OCI-LY7 (cell line): ENCODE data around the gene SH2D6. TPM values are rescaled to one million over a fixed set of nuclear protein-coding genes. Genes with fewer than 3 reads are reported as not detected.
"Not testable (repeated sequence)": the region's sequence is repeated elsewhere in the genome, so short reads cannot be mapped to it uniquely, and the experiment has no call there.

Experiments used
- BruUV-seq: library from RNA; stranded (reverse); fragments of 400-500 nt; replicated peaks from 2 replicates; lab custom pipeline; 2021; lab: Mats Ljungman, UMichigan
- CTCF ChIA-PET: fragments of 300-600 bp; sonication (Branson Sonifier 250); formaldehyde crosslinking; loops from one replicate; lab custom pipeline; 2022; ENCODE audit warnings: antibody characterized with exemption; ENCODE audit not compliant: unreplicated experiment; lab: Charles Lee
- POLR2A ChIA-PET: fragments of 300-600 bp; sonication (Branson Sonifier 250); formaldehyde crosslinking; loops from one replicate; lab custom pipeline; 2022; ENCODE audit warnings: antibody characterized with exemption; lab: Charles Lee
- DNase-seq: peaks from one replicate; pipeline ENCODE4 v3.0.0-alpha.2; 2015; ENCODE audit warnings: low spot score
- H2AFZ ChIP-seq: fragments of 200-600 bp; sonication (generic), shearing (Covaris generic); 2 replicates; pipeline ENCODE4 v1.6.1; 2014; ENCODE audit warnings: mild to moderate bottlenecking, antibody characterized with exemption, low read length, moderate library complexity
- H3K27ac ChIP-seq: fragments of 200-600 bp; sonication (generic); 2 replicates; pipeline ENCODE4 v1.5.1; 2014; ENCODE audit warnings: mixed run types, low read depth, mild to moderate bottlenecking, moderate library complexity, low read length, inconsistent platforms; ENCODE audit not compliant: poor library complexity, severe bottlenecking
- H3K36me3 ChIP-seq: fragments of 200-600 bp; sonication (generic); 2 replicates; pipeline ENCODE4 v1.6.1; 2014; ENCODE audit warnings: mild to moderate bottlenecking, antibody characterized with exemption, low read length, moderate library complexity, mixed read lengths; ENCODE audit not compliant: insufficient read depth
- H3K4me1 ChIP-seq: fragments of 200-600 bp; sonication (generic); 2 replicates; pipeline ENCODE4 v1.5.1; 2014; ENCODE audit warnings: mild to moderate bottlenecking, low read length; ENCODE audit not compliant: insufficient read depth, poor library complexity, severe bottlenecking
- H3K4me2 ChIP-seq: fragments of 200-600 bp; sonication (generic); 2 replicates; pipeline ENCODE4 v1.6.1; 2014; ENCODE audit warnings: mild to moderate bottlenecking, low read length
- H3K4me3 ChIP-seq: fragments of 200-600 bp; sonication (generic); 2 replicates; pipeline ENCODE4 v1.5.1; 2014; ENCODE audit warnings: mild to moderate bottlenecking, low read depth, low read length; ENCODE audit not compliant: poor library complexity, severe bottlenecking
- H3K79me2 ChIP-seq: fragments of 200-600 bp; sonication (generic); 2 replicates; pipeline ENCODE4 v1.6.1; 2016; ENCODE audit warnings: low read depth, mild to moderate bottlenecking, low read length, moderate library complexity, mixed read lengths; ENCODE audit not compliant: insufficient read depth
- H3K9me2 ChIP-seq: fragments of 200-600 bp; sonication (generic); 2 replicates; pipeline ENCODE4 v1.6.1; 2016; ENCODE audit warnings: mild to moderate bottlenecking, low read length, mixed read lengths; ENCODE audit not compliant: insufficient read depth
- H3K9me3 ChIP-seq: fragments of 200-600 bp; sonication (generic); 2 replicates; pipeline ENCODE4 v1.6.1; 2014; ENCODE audit warnings: mild to moderate bottlenecking, mixed run types, low read length, mixed read lengths
- H4K20me1 ChIP-seq: fragments of 200-600 bp; sonication (generic); 2 replicates; pipeline ENCODE4 v1.6.1; 2014; ENCODE audit warnings: mild to moderate bottlenecking, antibody characterized with exemption, low read length, moderate library complexity, mixed read lengths; ENCODE audit not compliant: insufficient read depth
- CTCF ChIP-seq: fragments of 200-600 bp; sonication (generic); conservative IDR thresholded peaks from 2 replicates; pipeline ENCODE4 v1.5.1; 2014; ENCODE audit warnings: mild to moderate bottlenecking, antibody characterized with exemption, low read length, moderate library complexity, mixed read lengths
- EZH2phosphoT487 ChIP-seq: fragments of 200-600 bp; sonication (generic); IDR thresholded peaks from 2 replicates; pipeline ENCODE4 v1.6.1; 2018; ENCODE audit warnings: low read depth, borderline replicate concordance, mild to moderate bottlenecking, mixed run types, antibody characterized with exemption, low read length, moderate library complexity, mixed read lengths
- intact Hi-C: fragments of 100-400 bp; cut with micrococcal nuclease; formaldehyde crosslinking; loops from one replicate; pipeline ENCODE4 v1.10.0; 2022; ENCODE audit not compliant: unreplicated experiment
- total RNA-seq, 2 experiments: library from RNA; depleted of rRNA in 1 of 2; stranded (reverse); fragments of >200 nt in 1 of 2; shearing (Covaris generic) in 1 of 2; gene quantifications; 2 replicates each; pipeline ENCODE4 v1.2.3, GENCODE V29; 2014 to 2022

The SH2D6 gene
- total RNA-seq, 2 experiments from 2014 or later, result 0.35 to 2.6 TPM

DNA sequence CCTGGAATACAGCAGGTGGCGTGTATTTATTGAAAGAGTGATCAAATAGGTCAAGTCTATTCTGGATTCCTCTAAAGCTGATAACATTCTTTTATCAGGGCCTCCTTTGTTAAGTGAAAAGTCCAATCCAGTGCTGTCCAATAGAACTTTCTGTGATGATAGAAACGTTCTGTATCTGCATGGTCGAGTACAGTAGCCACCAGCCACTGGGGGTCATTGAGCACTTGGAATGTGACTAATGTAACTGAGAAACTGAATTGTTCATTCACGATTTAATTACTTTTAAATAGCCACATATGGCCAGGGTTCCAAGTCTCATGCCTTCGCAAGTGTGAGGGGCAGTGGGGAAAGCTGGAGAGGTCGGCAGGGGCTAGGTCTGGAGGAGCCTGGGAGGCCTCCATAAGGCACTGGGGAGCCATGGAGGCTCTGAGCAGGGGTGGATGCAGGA, 20.5 kb downstream of the SH2D6 start:
- ChIA-PET CTCF (no interaction called here), POLR2A (interaction anchor here (0.7 to 2.0 kb wide), 3 partner anchors 9 to 20 kb away, joined by 3 to 9 read pairs (median 8); partner anchors contain the start of gene SH2D6)
- H3K4me2 ChIP-seq, result no peak overlapping the region
- no peaks in the 10 kb centered on the region for H4K20me1 ChIP-seq
- BruUV-seq, result no TSS peak
- no peak overlapping the region for H3K27ac ChIP-seq
- no peak overlapping the region for H3K4me3 ChIP-seq
- no peaks in the 10 kb centered on the region for H3K36me3 ChIP-seq
- TF ChIP-seq CTCF (no peak), EZH2phosphoT487 (no peak)
- intact Hi-C loops, result loop anchor here (5.0 kb wide), 1 partner anchor 98 kb away; the partner anchor contains the start of gene MAT2A
- H2AFZ ChIP-seq, result no peak overlapping the region
- no peaks in the 10 kb centered on the region for H3K9me2 ChIP-seq
- H3K4me1 ChIP-seq, result peaks cover 17% of the 10 kb centered on the region
- no peak for DNase-seq
- no peaks in the 10 kb centered on the region for H3K79me2 ChIP-seq
- H3K9me3 ChIP-seq, result no peaks in the 10 kb centered on the region

- BruUV-seq, H3K79me2 ChIP-seq, H2AFZ ChIP-seq, H3K4me2 ChIP-seq, H3K4me3 ChIP-seq, H3K36me3 ChIP-seq, DNase-seq, CTCF ChIA-PET, H3K27ac ChIP-seq, H4K20me1 ChIP-seq, POLR2A ChIA-PET, H3K9me2 ChIP-seq, H3K9me3 ChIP-seq: not testable (repeated sequence)
- intact Hi-C loops, result loop anchor here (5.0 kb wide), 1 partner anchor 98 kb away; the partner anchor contains the start of gene MAT2A
- peaks cover 17% of the 10 kb centered on the region for H3K4me1 ChIP-seq
Measured at GRCh38 chr2:85439569-85439968, 21.1 kb downstream of the SH2D6 start.

DNA sequence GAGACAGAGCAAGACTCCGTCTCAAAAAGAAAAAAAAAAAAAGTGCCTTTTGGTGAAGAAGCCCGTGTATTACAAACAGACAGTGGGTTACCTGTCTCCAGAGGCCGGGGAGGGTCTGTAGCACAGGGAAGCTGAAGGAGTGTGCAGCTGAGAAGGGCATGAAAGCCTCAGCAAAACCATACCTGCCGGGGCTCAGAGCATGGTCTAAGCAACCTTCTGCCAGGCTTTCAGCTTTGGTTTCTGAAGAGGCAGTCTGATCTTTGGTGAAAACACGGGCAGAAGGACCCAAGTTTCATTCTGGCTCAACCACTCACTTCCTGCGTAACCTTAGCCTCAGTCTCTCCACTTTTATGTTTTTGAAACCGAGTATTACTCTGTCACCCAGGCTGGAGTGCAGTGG, 21.5 kb downstream of the SH2D6 start:
- Histone ChIP-seq H3K27ac (no peak overlapping the region), H3K79me2 (no peaks in the 10 kb centered on the region), H2AFZ (no peak overlapping the region), H3K9me2 (no peaks in the 10 kb centered on the region), H3K4me1 (peaks cover 17% of the 10 kb centered on the region), H3K9me3 (no peaks in the 10 kb centered on the region), H3K36me3 (no peaks in the 10 kb centered on the region), H3K4me2 (no peak overlapping the region), H4K20me1 (no peaks in the 10 kb centered on the region), H3K4me3 (no peak overlapping the region)
- intact Hi-C loops, result loop anchor here (5.0 kb wide), 1 partner anchor 97 kb away; the partner anchor contains the start of gene MAT2A
- CTCF ChIA-PET, result no interaction called here
- no peak for DNase-seq
- TF ChIP-seq EZH2phosphoT487 (no peak), CTCF (no peak)
- POLR2A ChIA-PET, result interaction anchor here (1.1 kb wide), 1 partner anchor 85 kb away, joined by 3 read pairs; no protein-coding TSS in a partner anchor
- no TSS peak for BruUV-seq
